PC-3 (cell line): Measurements from ENCODE around the gene SLC16A13. TPM values are rescaled to one million over a fixed set of nuclear protein-coding genes. Genes with fewer than 3 reads are reported as not detected.
A peak's percentile ranks its signal among the peaks of the same experiment; 100 is the strongest.

ENCODE experiments used
- ATAC-seq: fragments of 200-7000 bp; cut with Tn5 transposase; 2 replicates; pipeline ENCODE4 v1.9.1; 2020; ENCODE audit warnings: mild to moderate bottlenecking, moderate library complexity
- BruUV-seq: library from RNA; stranded (reverse); fragments of 400-500 nt; replicated peaks from 2 replicates; lab custom pipeline; 2021; lab: Mats Ljungman, UMichigan
- CTCF ChIA-PET: fragments of 300-600 bp; sonication (Branson Sonifier 250); formaldehyde crosslinking; loops from one replicate; lab custom pipeline; 2022; ENCODE audit warnings: antibody characterized with exemption; lab: Charles Lee
- POLR2A ChIA-PET: fragments of 300-600 bp; sonication (Branson Sonifier 250); formaldehyde crosslinking; loops from one replicate; lab custom pipeline; 2022; ENCODE audit warnings: antibody characterized with exemption; ENCODE audit not compliant: unreplicated experiment; lab: Charles Lee
- DNase-seq: peaks from one replicate; pipeline ENCODE4 v3.0.0-alpha.2; 2015
- H2AFZ ChIP-seq: fragments of 300-600 bp; sonication (generic); 2 replicates; pipeline ENCODE4 v1.6.0; 2016; ENCODE audit warnings: antibody characterized with exemption, low read length
- H3F3A ChIP-seq: fragments of 300-600 bp; sonication (generic); one replicate; pipeline ENCODE4 v1.6.0; 2017; ENCODE audit warnings: antibody characterized with exemption, low read length, control low read depth, mild to moderate bottlenecking; ENCODE audit not compliant: unreplicated experiment
- H3K27ac ChIP-seq: fragments of 300-600 bp; sonication (generic); 2 replicates; pipeline ENCODE4 v1.5.1; 2016; ENCODE audit warnings: mild to moderate bottlenecking, low read length
- H3K27me3 ChIP-seq: fragments of 300-600 bp; sonication (generic); 2 replicates; pipeline ENCODE4 v1.6.1; 2016; ENCODE audit warnings: low read length, mixed read lengths
- H3K36me3 ChIP-seq: fragments of 300-600 bp; sonication (generic); 2 replicates; pipeline ENCODE4 v1.6.1; 2016; ENCODE audit warnings: low read depth, mixed run types, low read length, mixed read lengths
- H3K4me1 ChIP-seq: fragments of 300-600 bp; sonication (generic); 2 replicates; pipeline ENCODE4 v1.5.1; 2016; ENCODE audit warnings: low read length; ENCODE audit not compliant: insufficient read depth
- H3K4me2 ChIP-seq: fragments of 300-600 bp; sonication (generic); 2 replicates; pipeline ENCODE4 v1.6.0; 2016; ENCODE audit warnings: low read length
- H3K4me3 ChIP-seq: fragments of 300-600 bp; sonication (generic); 2 replicates; pipeline ENCODE4 v1.5.1; 2016; ENCODE audit warnings: mild to moderate bottlenecking, low read length, mixed read lengths
- H3K79me2 ChIP-seq: fragments of 300-600 bp; sonication (generic); 2 replicates; pipeline ENCODE4 v1.6.1; 2017; ENCODE audit warnings: low read length, mixed read lengths
- H3K9ac ChIP-seq: fragments of 300-600 bp; sonication (generic); 2 replicates; pipeline ENCODE4 v1.6.0; 2016; ENCODE audit warnings: mild to moderate bottlenecking, low read length
- H3K9me2 ChIP-seq: fragments of 300-600 bp; sonication (generic); replicated peaks from 2 replicates; pipeline ENCODE4 v1.6.1; 2016; ENCODE audit warnings: mixed run types, low read length, mixed read lengths
- H3K9me3 ChIP-seq: fragments of 300-600 bp; sonication (generic); 2 replicates; pipeline ENCODE4 v1.6.1; 2016; ENCODE audit warnings: low read length, mixed read lengths
- H4K20me1 ChIP-seq: fragments of 300-600 bp; sonication (generic); 2 replicates; pipeline ENCODE4 v1.6.1; 2016; ENCODE audit warnings: low read length, mixed read lengths
- CTCF ChIP-seq: fragments of 300-600 bp; sonication (generic); conservative IDR thresholded peaks from 2 replicates; pipeline ENCODE4 v1.5.1; 2017; ENCODE audit warnings: antibody characterized with exemption, low read depth, mild to moderate bottlenecking, low read length
- EZH2 ChIP-seq: fragments of 300-600 bp; sonication (generic); IDR thresholded peaks from one replicate; pipeline ENCODE4 v1.6.1; 2017; ENCODE audit warnings: antibody characterized with exemption, mild to moderate bottlenecking, low read length; ENCODE audit not compliant: unreplicated experiment
- EZH2phosphoT487 ChIP-seq: fragments of 300-600 bp; sonication (generic); IDR thresholded peaks from 2 replicates; pipeline ENCODE4 v1.6.1; 2018; ENCODE audit warnings: mild to moderate bottlenecking, antibody characterized with exemption, low read length, borderline replicate concordance
- intact Hi-C: fragments of 100-400 bp; cut with micrococcal nuclease; formaldehyde crosslinking; loops from 2 replicates; pipeline ENCODE4 v1.9.0; 2023
- total RNA-seq: library from RNA; depleted of rRNA; stranded (reverse); fragments of >200 nt; gene quantifications from 2 replicates; pipeline ENCODE4 v1.2.3, GENCODE V29; 2014

The SLC16A13 gene
- total RNA-seq, 1 experiment from 2014 or later, result 0.62 TPM

DNA sequence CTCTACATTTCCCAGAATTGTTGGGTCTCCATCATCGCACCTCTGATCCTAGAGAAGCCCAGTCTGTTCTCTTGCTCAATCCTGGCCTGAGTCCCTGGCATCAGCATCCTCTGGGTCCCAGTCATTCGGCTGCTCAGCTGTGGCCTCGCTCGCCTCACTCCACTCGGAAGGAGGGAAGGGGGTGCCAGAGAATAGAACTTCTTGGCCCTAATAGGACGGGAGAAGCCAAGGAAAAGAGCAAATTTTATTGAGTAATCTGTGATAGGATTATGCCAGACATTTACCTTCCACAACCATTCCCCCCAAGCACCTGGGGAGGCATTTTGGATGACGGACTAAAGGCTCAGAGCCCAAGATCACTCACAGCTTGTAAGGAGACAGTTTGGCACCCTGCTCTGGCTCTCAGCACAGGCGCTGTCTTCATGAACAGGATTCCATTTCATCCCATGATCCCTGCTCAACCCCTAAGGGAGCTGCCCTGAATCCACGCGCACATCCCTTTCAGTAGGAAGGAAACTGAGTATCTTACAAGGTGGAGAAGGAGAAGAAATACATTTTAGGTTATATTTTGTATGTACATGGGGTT lies 44.7 kb downstream of the SLC16A13 start:
- H3K9me3 ChIP-seq, result no peaks in the 10 kb centered on the region
- ATAC-seq, result no peak
- no peak overlapping the region for H2AFZ ChIP-seq
- H3K27me3 ChIP-seq, result no peaks in the 10 kb centered on the region
- CTCF ChIA-PET, result no interaction called here
- no peak for TF ChIP-seq EZH2phosphoT487
- no peak for TF ChIP-seq EZH2
- TF ChIP-seq CTCF, result no peak
- no peaks in the 10 kb centered on the region for H3K79me2 ChIP-seq
- no peaks in the 10 kb centered on the region for H3F3A ChIP-seq
- H3K9ac ChIP-seq, result no peak overlapping the region
- intact Hi-C loops, result no loop called here
- no peak for DNase-seq
- no peaks in the 10 kb centered on the region for H3K36me3 ChIP-seq
- no peak overlapping the region for H3K4me2 ChIP-seq
- no peaks in the 10 kb centered on the region for H3K9me2 ChIP-seq
- no peak overlapping the region for H3K4me3 ChIP-seq
- BruUV-seq, result no TSS peak
- POLR2A ChIA-PET, result no interaction called here
- peaks cover 8% of the 10 kb centered on the region; the same call in 1 of the 2 replicates for H3K4me1 ChIP-seq
- no peak overlapping the region for H3K27ac ChIP-seq
- no peaks in the 10 kb centered on the region for H4K20me1 ChIP-seq

GRCh38 chr17:7081341-7082062 lies 45.7 kb downstream of the SLC16A13 start:
- ATAC-seq (no peak), DNase-seq (no peak)
- ChIA-PET POLR2A (no interaction called here), CTCF (interaction anchor here (0.6 kb wide), 1 partner anchor 35 kb away, joined by 3 read pairs; no protein-coding TSS in a partner anchor)
- Histone ChIP-seq H3K4me3 (no peak overlapping the region), H3K4me2 (no peak overlapping the region), H3K79me2 (no peaks in the 10 kb centered on the region), H3F3A (no peaks in the 10 kb centered on the region), H3K9ac (no peak overlapping the region), H3K36me3 (no peaks in the 10 kb centered on the region), H3K27me3 (no peaks in the 10 kb centered on the region), H2AFZ (no peak overlapping the region), H3K9me3 (no peaks in the 10 kb centered on the region), H4K20me1 (no peaks in the 10 kb centered on the region), H3K9me2 (no peaks in the 10 kb centered on the region), H3K27ac (no peak overlapping the region), H3K4me1 (peaks cover 8% of the 10 kb centered on the region; the same call in 1 of the 2 replicates)
- TF ChIP-seq EZH2 (no peak), EZH2phosphoT487 (no peak), CTCF (no peak)
- BruUV-seq, result no TSS peak
- intact Hi-C loops, result no loop called here

DNA sequence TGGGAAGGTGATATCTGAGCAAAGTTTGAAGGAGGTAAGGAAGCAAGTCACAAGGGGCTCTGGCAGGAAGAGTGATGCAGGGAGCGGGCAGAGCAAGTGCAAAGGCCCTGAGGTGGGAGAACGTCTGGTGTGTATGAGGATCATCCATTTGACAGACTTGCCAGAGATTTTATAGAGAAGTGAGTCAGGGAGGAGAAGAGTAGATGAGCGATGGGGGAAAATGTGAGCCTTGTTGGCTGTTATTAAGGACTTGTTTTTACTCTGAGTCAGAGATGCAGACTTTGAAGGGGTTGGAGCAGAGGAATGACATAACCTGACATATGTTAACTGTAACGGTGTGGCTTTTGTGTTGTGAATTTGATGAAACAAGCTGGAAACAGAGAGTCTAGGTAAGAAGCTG lies 47.8 kb downstream of the SLC16A13 start:
- no TSS peak for BruUV-seq
- Histone ChIP-seq H3K79me2 (no peaks in the 10 kb centered on the region), H3K4me2 (peak overlapping the region; percentile 19; the same call in 1 of the 2 replicates), H3K4me1 (peaks cover 8% of the 10 kb centered on the region; the same call in 1 of the 2 replicates), H3F3A (no peaks in the 10 kb centered on the region), H3K27ac (no peak overlapping the region), H3K9me3 (no peaks in the 10 kb centered on the region), H2AFZ (no peak overlapping the region), H3K27me3 (no peaks in the 10 kb centered on the region), H3K9me2 (no peaks in the 10 kb centered on the region), H4K20me1 (no peaks in the 10 kb centered on the region), H3K4me3 (no peak overlapping the region), H3K36me3 (no peaks in the 10 kb centered on the region), H3K9ac (no peak overlapping the region)
- ATAC-seq (peak; percentile 67), DNase-seq (peak; percentile 51)
- intact Hi-C loops, result no loop called here
- ChIA-PET CTCF (no interaction called here), POLR2A (no interaction called here)
- TF ChIP-seq EZH2phosphoT487 (no peak), CTCF (no peak), EZH2 (no peak)
